SKM-1 treated with dmso at 0.1 percent for 144 hours (cell line): ENCODE data around the gene CLTA.
"Not testable (repeated sequence)": the region's sequence is repeated elsewhere in the genome, so short reads cannot be mapped to it uniquely, and the experiment has no call there.

Experiments
- DNase-seq: peaks from one replicate; lab custom pipeline; 2025; ENCODE audit not compliant: unreplicated experiment; lab: John Stamatoyannopoulos, UW

Gene CLTA

GRCh38 chr9:36237230-36237629 lies 46.5 kb downstream of the CLTA start:
- no peak for DNase-seq

- not testable (repeated sequence) for DNase-seq
Observed at GRCh38 chr9:36239205-36239604, 48.5 kb downstream of the CLTA start.

- not testable (repeated sequence) for DNase-seq
Observed at GRCh38 chr9:36239675-36240074, 49.0 kb downstream of the CLTA start.

GRCh38 chr9:36245906-36246305 lies 55.2 kb downstream of the CLTA start:
- DNase-seq, result no peak

GRCh38 chr9:36247356-36247755 lies 56.6 kb downstream of the CLTA start:
- no peak for DNase-seq

GRCh38 chr9:36248061-36248460 lies 57.3 kb downstream of the CLTA start:
- DNase-seq, result peak; percentile 4

GRCh38 chr9:36249189-36249588 lies 58.5 kb downstream of the CLTA start:
- no peak for DNase-seq

GRCh38 chr9:36250079-36250478 lies 59.4 kb downstream of the CLTA start:
- no peak for DNase-seq

GRCh38 chr9:36251428-36251827 lies 60.7 kb downstream of the CLTA start:
- no peak for DNase-seq

- DNase-seq, result peak; percentile 97
Observed at GRCh38 chr9:36258208-36258995, 67.7 kb downstream of the CLTA start, which contains the start of gene GNE. TSS of gene GNE (minus strand) at chr9:36258448. CDS start at chr9:36249355, 9,093 bp downstream.

- no peak for DNase-seq
Observed at GRCh38 chr9:36258996-36259533, 68.3 kb downstream of the CLTA start.
